HG03196 (cell line): ENCODE results near the gene OR2F2.

Experiments
- ATAC-seq: cut with Tn5 transposase; IDR thresholded peaks from one replicate; pipeline ENCODE4 v1.9.1; 2021; ENCODE audit not compliant: unreplicated experiment

Gene OR2F2, protein sequence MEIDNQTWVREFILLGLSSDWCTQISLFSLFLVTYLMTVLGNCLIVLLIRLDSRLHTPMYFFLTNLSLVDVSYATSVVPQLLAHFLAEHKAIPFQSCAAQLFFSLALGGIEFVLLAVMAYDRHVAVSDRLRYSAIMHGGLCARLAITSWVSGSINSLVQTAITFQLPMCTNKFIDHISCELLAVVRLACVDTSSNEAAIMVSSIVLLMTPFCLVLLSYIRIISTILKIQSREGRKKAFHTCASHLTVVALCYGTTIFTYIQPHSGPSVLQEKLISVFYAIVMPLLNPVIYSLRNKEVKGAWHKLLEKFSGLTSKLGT

DNA sequence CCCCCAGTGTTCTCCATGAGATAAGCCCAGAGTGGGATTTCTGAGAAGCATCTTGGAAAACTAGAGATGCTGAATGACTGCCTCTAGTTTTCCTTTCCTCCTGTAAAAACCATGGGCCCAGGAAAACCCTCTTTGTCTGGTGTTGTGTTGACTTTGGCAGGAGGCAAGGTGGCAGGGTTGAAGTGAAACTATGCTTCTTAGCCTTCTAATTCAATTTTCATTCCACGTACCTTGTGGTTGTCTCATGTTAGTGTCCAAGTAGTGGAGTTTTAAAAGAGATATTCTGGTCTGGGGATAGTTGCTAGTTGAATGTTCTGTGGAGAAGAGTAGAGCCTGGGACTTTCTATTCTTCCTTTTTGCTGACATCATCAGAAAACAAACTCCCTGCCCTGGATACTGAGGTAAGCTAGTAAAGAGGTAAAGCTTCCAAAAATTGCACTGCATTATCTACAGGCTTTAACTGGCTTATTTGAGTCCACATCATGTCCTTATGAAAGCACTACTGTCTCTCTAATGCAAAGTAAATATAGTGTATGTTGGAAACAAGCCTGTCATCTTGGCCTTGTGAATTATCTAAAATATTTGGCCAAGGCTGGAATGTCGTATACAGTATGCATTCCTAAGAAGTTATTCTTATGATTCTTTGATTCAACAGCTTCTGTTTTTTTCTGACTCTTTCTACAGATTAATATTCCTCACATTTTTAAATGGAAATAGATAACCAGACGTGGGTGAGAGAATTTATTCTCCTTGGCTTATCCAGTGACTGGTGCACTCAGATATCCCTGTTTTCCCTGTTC is at the start of gene OR2F2:
Gene OR2F2 (plus strand): TSS at position 708 of the 800 bp plus-strand sequence. CDS start 0 bp downstream, at position 708.
- no peak for ATAC-seq

DNA sequence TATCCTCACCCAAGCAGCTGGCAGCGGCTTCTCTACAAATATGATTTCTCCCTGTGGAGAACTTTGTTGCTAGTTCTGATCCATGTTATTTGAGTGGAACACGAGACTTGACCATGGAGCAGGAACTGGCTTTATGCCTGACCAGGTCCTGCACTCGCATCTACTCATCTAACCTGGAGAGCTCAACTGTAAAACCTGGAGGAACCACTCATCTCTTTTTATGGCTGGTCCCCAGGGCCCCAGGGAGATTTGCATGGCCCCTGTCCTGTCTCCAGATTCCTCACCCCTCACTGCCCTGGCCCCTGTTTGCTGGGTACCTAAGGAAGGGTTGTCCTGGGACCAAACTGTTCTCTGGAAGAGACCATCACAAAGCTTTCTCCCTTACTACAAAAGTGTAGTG is 49.1 kb upstream of the OR2F2 start:
- ATAC-seq = no peak

DNA sequence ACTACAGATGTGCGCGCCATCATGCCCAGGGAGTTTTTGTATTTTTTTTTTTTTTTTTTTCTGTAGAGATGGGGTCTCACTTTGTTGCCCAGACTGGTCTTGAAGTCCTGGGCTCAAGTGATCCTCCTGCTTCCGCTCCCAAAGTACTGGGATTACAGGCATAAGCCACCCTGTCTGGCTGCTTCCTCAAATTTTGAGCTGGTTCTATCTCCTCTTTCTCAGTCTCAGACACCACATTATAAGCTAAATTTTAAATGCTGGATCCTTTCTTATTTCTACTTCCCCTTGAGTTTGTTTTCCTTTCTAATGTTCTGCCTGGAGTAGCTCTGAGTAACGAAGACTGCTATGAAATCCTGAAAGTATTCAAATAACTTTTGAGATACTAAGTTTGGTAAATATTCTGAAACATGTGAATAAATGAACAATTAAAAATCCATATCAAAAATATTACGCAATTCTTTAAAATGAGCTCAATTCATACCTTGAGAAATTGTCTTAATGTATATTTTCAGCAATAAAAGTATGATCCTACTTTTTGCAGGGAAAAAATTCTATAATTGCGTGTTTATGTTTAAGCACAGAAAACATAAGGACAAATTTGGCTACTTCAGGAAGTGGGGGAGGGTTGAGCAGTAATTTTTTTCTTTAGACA is 48.1 kb upstream of the OR2F2 start:
- no peak for ATAC-seq

DNA sequence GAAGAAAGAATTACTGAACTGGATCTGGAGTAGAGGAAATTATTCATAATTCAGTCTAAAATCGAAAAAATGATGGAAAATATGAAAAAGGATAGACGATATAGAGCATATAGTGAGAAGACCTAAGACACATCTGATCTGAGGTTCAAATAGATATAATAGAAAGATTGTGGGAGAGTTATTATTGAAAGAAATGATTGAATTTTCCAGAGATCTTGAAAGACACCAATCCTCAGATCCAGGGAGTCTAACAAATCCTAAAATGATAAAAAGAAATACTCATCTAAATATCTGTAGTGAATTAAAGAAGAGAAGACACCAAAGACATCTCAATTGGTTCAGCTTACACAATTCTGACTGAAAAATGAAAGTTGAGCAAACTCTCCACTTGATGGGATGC is 46.0 kb upstream of the OR2F2 start:
- ATAC-seq = no peak

DNA sequence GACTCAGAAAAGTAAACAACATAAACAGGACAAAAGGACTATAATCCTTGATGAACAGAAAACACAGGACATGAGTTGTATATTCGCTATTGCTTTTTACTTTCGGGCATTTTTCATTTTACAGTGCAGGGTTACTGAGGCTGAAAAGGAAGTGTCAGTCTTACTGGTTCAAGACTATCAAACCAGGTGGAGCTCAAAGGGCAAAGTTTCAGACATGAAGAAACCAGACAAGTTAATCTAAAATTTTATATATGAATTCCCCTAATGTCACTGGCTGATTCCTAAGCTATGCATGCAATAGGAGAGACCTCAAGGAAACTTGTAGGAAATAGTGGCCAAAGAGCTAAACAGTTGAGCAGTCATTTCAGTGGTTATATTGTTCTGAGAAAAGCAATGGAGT is 44.5 kb upstream of the OR2F2 start:
- ATAC-seq = no peak

DNA sequence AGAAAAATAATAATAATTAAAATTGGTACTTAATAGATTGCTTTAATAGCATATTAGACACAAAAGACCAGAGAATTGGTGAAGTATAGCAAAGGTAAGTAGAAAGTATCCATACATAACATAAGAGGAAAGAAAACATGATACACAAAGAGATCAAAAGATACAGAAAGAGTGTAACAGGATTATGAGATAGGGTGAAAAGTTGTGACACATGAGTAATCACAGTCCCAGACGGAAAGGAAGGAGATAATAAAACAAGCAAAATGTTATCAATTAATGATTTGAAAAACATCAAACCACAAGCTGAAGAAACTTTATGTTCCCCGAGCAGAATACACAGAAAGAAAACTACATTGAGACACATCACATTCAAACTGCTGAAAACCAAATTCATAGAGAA is 43.6 kb upstream of the OR2F2 start:
- no peak for ATAC-seq

DNA sequence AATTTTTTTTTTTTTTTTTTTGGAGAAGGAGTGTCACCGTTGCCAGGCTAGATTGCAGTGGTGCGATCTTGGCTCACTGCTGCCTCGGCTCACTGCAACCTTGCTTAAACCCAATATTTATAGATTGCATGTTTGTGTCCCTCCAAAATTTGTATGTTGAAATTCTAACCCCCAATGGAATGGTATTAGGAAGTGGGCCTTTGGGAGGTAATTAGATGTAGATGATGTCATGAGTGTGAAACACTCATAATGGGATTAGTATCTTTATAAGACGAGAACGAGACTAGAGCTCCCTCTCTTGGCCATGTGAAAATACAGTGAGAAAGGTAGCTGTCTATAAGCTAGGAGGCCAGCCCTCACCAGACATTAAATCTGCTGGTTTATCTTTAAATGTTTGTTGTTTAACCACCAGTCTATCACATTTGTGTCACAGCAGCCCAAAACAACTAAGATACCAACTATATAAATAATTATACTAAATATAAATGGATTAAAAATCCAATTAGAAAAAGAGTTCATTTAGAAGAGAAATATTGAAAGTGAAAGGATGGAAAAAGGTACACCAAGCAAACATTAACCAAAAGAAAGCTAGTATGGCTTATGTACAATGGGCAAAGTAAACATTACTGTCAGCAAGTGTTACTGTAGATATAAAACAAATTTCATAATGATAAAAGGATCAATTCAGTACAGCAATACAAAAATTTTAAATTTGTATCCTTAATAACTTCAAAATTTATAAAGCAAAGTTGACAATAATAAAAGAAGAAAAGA is 42.3 kb upstream of the OR2F2 start:
- ATAC-seq = peak; percentile 98

DNA sequence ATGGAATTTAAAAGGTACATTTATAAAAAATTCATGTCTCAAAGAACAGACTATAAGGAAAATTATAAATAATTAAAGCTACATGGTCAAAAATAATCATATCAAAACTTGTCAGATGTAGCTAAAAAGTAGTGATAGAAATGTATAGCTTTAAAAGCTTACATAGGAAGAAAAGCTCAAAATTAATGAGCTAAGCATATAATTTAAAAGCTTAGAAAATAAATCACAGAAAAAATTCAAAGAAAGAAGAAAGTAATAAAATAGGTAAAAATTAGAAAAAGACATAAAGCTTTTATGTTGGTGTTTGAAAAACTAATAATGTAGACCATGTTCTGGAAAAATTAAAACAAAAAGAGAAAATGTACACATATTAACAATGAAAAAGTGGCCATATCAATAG is 38.4 kb upstream of the OR2F2 start:
- no peak for ATAC-seq

DNA sequence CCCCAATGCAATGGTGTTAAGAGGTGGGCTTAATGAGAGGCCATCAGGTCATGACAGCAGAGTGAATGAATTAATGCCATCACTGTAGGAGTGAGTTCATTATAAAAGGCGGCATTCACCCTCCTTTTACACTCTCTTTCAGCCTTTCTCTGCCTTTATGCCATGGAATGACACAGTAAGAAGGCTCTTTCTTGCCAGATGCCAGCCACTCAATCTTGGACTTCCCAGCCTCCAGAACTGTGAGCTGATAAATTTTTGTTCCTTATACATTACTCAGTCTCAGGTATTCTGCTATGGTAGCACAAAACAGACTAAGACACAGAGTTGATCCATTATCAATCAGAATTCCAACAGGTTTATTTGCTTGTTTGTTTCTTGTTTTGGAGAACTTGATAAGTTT is 36.2 kb upstream of the OR2F2 start:
- ATAC-seq = no peak

DNA sequence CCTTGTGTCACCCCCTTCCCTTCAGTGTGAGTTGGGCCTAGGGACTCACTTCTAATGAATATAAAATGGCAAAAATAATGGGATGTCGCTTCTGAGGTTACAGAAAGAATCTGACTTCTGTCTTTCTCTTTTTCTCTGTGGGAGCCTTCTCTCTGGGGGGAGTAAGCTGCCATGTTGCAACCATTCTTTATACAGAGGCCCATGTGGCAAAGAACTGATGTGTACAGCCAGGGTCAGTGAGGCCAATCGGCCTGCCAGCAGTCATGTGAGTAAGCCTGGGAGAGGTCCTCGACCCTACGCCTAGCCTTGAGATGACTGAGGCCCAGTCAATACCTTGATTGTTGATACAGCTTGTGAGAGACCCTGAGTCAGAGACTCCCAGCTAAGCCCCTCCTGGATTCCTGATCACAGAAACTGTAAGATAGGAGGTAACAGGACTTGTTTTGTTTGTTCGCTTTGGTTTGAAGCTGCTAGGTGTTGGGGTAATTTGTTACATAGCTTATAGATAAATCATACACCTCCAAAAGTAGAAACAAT is 34.7 kb upstream of the OR2F2 start:
- ATAC-seq = no peak

DNA sequence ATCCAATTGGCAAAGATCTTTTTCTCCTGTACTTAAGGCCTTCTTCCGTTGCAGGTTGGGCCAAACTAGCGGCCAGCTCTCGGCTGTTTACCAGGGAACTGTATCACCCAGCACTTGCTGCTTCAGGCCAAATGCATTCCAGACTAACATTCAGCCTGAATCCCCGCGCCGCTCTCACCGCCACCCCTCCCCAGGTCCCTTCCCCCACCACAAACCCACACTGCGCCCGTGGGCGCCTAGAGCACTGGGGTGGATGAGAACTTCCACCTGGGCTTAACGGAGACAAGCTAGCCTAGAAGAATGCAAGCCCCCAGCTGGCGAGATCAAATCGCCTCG is 33.7 kb upstream of the OR2F2 start:
- peak; percentile 20 for ATAC-seq

DNA sequence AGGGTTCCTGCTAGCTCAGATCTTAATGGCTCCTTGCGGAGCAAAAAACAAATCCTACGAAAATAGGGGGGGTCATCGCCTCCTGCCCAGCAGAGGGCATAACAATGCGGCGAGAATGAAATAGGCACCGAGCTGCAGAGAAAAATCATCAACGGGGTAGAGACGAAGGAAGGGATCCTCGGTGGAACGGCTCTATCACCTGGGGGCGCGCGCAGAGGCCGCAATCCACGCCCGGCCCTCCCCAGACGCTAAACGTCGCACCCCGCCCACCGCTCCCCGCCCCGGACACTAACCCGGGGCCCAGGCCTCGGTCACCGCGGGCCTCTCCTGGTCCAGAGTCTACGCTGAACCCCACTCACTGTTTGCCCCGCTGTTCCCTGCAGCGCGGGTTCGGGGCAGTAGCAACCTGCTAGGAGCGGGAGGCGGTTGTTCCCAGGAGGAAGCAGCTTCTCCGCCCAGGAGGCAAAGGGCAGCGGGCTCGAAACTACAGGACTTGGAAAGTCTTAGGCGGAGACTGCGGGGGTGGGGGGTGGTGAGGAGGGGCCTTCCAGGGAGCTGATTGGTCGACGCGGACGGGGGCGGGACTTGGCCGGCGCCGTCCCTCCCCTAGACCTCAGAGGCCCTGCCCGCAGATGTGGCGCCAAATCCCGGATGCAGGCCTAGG is 33.2 kb upstream of the OR2F2 start, which contains the start of gene TCAF1:
Gene TCAF1 (minus strand): TSS at position 509 of the 664 bp plus-strand sequence. CDS start 25,568 bp downstream, outside the sequence.
- peak; percentile 96 for ATAC-seq

DNA sequence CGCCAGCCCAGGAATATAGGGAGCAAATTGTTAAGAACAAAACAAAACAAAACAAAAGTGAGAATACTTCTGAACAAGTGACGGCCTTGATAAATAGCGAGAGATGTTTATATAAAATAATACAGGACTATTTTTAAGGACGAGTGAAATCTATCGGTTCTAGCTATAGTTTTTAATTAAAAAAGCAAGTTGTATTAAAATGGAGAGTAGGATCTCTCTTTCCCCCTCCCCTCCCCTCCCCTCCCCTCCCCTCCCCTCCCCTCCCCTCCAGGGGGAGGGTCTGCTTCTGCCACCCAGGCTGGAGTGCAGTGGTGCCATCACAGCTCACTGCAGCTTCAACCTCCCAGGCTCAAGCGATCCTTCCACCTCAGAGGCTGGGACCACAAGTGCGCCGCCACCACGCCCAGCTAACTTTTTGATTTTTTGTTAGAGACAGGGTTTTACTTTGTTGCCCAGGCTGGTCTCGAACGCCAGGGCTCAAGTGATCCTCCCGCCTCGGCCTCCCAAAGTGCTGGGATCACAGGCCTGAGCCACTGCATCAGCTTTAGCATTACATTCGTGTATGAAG is 32.6 kb upstream of the OR2F2 start:
- no peak for ATAC-seq

DNA sequence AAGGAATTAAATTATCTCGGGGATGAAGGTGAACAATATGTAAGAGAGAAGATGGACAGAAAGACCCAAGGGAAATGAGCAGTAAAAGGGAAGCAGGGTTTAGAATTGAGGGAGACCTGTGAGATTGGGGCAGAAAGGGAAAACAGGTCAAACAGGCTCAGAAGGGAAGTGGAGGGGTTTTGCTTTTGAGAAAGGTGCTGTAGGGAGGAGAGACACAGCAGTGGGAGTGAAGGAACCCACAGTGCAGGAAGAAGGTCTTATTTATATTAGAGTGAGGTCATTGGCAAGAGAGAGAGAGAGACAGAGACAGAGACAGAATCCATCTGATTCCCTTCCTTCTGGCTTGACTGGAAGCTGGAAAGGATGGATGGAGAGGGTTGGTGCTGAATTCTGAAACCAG is 29.5 kb upstream of the OR2F2 start:
- no peak for ATAC-seq

DNA sequence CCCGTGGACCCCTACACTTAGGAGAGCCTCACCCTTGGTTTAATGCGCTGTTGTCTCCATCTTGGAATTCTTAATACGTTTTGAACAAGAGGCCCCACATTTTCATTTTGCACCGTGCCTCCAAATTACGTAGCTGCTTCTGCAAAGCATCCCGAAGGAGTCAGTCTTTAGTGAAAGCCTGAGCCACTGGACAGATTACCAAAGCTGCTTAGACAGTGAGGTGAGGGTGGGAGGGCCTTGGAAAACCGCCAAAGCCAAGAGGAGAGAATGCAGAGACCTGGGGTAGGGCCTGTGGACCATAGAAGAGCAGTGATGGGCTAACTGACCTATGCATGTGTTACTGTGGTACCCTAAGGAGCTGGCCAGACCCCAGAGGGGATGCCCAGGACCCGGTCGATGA is 28.9 kb upstream of the OR2F2 start:
- ATAC-seq = no peak

DNA sequence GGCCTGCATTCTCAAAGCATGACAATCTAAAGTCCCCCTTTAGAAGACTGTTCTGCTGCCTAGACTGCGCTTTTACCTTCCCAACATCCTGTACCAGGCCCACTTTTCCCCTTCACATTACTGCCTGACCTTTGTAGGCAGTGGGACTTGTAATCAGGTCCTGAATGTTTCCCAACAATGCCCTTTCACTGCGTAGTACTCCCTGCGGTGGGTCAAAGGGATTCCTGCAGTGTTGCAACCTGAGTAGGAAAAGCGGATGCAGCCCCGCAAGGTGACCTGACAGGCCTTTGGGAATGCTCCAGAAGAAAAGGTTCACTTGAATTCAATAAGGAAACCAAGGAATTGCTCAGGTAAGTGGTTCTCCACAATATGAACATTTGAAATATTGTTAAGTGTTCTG is 28.1 kb upstream of the OR2F2 start:
- no peak for ATAC-seq

DNA sequence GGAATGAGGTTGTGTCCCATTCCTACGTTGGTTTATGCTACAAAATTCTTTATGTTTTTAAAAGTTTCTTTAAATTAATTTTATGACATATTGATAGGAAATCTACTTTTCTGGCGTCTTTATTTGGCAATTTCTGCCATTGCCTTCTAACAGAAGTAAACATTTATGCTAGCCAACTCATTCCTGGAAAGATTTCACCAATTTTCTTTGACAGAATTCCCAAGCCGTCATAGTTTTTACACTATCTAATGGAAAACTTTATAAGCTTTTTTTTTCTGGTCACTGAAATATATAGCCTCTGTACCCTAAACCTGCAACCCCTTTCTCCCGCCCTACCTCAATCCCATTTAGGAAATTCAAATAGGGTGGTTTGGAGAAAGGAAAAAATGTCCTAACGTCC is 26.9 kb upstream of the OR2F2 start:
- ATAC-seq = no peak

DNA sequence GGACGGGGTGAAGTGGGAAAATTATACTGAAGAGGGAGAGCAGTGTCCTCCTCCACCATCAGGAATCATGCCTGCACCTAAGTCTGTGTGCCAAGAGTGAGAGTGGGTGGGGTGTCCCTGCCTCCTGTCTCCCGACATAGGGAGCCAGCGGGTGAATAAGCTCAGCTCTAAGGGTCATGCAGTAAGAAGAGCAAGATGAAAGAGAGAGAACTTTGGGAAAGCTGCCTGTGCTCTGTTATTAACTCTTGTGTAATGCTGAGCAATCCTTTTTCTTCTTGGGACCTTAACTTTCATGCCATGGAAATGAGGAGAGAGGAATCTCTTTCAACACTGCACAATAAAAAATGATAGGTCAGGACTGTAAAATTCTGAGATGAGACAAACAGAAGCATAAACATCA is 25.2 kb upstream of the OR2F2 start:
- ATAC-seq = no peak

DNA sequence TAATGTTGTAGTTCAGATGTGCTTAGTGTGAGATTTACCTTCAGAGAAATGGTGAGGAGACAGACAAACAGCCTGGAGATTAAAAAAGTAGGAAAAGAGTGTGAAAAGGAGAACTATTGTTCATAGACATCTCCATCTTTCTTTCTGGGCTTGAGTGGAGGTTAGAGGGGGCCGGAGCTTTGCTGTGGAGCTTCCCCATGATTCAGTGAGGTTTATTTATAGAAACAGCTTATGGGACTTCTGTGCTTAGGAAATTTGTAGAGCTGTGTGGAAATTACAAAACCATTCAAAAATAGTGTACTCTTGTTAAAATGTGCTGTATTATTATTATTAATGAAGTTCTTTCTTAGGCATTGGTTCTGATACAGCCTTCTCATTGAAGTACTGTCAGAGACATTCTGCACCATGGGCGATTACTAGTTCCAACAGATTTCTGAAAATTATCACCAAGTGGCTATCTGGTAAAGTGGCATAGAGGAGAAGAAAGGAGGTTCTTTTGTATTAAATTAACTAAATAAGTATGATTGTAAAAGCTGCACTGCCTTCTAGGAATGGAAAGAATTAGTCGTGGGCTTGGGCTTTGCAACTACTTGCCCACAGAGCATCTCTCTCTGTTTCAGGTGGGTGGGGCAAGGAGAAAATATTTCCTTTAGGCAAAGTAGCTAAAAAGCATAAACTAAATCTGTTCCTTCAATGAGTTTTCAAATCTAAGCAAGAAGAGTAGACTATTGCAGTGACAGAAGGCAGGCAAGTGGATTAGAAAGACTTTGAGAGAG is 24.4 kb upstream of the OR2F2 start:
- no peak for ATAC-seq
